ENCODE measurements around the gene RHOA.

DNA sequence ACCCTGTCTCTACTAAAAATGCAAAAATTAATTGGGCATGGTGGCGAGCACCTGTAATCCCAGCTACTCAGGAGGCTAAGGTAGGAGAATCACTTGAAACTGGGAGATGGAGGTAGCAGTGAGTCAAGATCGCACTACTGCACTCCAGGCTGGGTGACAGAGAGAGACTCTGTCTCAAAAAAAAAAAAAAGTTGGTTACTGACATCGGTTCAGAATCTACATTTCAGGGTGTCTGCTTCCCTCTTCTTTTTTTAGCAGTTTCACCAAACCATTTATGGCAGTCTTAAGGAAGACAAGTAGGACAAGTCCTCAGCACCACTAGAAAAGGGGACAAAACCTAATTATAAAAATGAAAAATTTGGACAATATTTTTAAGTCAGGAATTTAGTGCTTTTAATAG, 68.6 kb downstream of the RHOA start:
- TF ChIP-seq, protein P1, sequence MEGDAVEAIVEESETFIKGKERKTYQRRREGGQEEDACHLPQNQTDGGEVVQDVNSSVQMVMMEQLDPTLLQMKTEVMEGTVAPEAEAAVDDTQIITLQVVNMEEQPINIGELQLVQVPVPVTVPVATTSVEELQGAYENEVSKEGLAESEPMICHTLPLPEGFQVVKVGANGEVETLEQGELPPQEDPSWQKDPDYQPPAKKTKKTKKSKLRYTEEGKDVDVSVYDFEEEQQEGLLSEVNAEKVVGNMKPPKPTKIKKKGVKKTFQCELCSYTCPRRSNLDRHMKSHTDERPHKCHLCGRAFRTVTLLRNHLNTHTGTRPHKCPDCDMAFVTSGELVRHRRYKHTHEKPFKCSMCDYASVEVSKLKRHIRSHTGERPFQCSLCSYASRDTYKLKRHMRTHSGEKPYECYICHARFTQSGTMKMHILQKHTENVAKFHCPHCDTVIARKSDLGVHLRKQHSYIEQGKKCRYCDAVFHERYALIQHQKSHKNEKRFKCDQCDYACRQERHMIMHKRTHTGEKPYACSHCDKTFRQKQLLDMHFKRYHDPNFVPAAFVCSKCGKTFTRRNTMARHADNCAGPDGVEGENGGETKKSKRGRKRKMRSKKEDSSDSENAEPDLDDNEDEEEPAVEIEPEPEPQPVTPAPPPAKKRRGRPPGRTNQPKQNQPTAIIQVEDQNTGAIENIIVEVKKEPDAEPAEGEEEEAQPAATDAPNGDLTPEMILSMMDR (IDR thresholded peaks at IDR 0.05 in 2 of 3, conservative IDR thresholded peaks at IDR 0.05 in 1 of 3; ENCODE audit: control insufficient read depth in 2 of 3, extremely low read depth in 1 of 3, insufficient read depth in 1 of 3, low read depth in 3 of 3, low read length in 3 of 3): no peak
- TF ChIP-seq POLR2A (IDR thresholded peaks at IDR 0.05; ENCODE audit: low read depth, low read length): no peak
- no peak for TF ChIP-seq EZH2 (IDR thresholded peaks at IDR 0.05; ENCODE audit: borderline replicate concordance, control insufficient read depth, low read depth, low read length)
- TF ChIP-seq, protein P2, sequence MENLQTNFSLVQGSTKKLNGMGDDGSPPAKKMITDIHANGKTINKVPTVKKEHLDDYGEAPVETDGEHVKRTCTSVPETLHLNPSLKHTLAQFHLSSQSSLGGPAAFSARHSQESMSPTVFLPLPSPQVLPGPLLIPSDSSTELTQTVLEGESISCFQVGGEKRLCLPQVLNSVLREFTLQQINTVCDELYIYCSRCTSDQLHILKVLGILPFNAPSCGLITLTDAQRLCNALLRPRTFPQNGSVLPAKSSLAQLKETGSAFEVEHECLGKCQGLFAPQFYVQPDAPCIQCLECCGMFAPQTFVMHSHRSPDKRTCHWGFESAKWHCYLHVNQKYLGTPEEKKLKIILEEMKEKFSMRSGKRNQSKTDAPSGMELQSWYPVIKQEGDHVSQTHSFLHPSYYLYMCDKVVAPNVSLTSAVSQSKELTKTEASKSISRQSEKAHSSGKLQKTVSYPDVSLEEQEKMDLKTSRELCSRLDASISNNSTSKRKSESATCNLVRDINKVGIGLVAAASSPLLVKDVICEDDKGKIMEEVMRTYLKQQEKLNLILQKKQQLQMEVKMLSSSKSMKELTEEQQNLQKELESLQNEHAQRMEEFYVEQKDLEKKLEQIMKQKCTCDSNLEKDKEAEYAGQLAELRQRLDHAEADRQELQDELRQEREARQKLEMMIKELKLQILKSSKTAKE (IDR thresholded peaks at IDR 0.05; ENCODE audit: low read depth, poor library complexity, severe bottlenecking): no peak
- TF ChIP-seq BHLHE40 (IDR thresholded peaks at IDR 0.05; ENCODE audit: borderline replicate concordance in 1 of 2, low read depth in 2 of 2, low read length in 1 of 2): no peak
- TF ChIP-seq CEBPB (IDR thresholded peaks at IDR 0.05; ENCODE audit: borderline replicate concordance in 1 of 2, low read depth in 2 of 2, low read length in 2 of 2): no peak
- TF ChIP-seq MYC (IDR thresholded peaks at IDR 0.05; ENCODE audit: insufficient read depth, insufficient read length, insufficient replicate concordance, low read length, severe bottlenecking): no peak
- TF ChIP-seq BACH1 (IDR thresholded peaks at IDR 0.05; ENCODE audit: borderline replicate concordance): no peak
- no peak for TF ChIP-seq TAF1 (IDR thresholded peaks at IDR 0.05; ENCODE audit: borderline replicate concordance, low read depth, low read length)
- TF ChIP-seq PAX5 (IDR thresholded peaks at IDR 0.05; ENCODE audit: borderline replicate concordance, low read depth, low read length): no peak
- TF ChIP-seq TBL1XR1 (IDR thresholded peaks at IDR 0.05; ENCODE audit: low read depth, low read length): no peak
- no peak for TF ChIP-seq ZNF24 (IDR thresholded peaks at IDR 0.05)
- TF ChIP-seq, protein P3, sequence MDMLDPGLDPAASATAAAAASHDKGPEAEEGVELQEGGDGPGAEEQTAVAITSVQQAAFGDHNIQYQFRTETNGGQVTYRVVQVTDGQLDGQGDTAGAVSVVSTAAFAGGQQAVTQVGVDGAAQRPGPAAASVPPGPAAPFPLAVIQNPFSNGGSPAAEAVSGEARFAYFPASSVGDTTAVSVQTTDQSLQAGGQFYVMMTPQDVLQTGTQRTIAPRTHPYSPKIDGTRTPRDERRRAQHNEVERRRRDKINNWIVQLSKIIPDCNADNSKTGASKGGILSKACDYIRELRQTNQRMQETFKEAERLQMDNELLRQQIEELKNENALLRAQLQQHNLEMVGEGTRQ (IDR thresholded peaks at IDR 0.05; ENCODE audit: borderline replicate concordance, low read depth, low read length): no peak
